ENCODE results near the gene SIGLECL1. TPM values are rescaled to one million over a fixed set of nuclear protein-coding genes. Genes with fewer than 3 reads are reported as not detected.
"Not testable (repeated sequence)": the region's sequence is repeated elsewhere in the genome, so short reads cannot be mapped to it uniquely, and the experiment has no call there.

SIGLECL1 gene
- polyA plus RNA-seq, 3 donors = 0.16 TPM; not detected in 2

GRCh38 chr19:51224163-51224641 is 26.7 kb upstream of the SIGLECL1 start:
- H3K9me3 Mint-ChIP-seq = peaks cover 0 to 4% (median 0%) of the 10 kb centered on the region in 7 donors
- H3K27ac Mint-ChIP-seq = peak overlapping the region in 6 of 7 donors; percentile 85 to 94 (median 91)
- no peaks in the 10 kb centered on the region for H3K27me3 Mint-ChIP-seq (ENCODE audit: low read depth in 3 of 3)
- Histone ChIP-seq H3K4me1 (ENCODE audit: control insufficient read depth in 1 of 2, insufficient read depth in 2 of 2, low read length in 2 of 2) (peaks cover 40 to 64% of the 10 kb centered on the region in 2 donors), H3K27ac (ENCODE audit: low read depth in 1 of 2, low read length in 2 of 2) (peak overlapping the region; percentile 21 to 88), H3K36me3 (replicated peaks in 1 of 2; ENCODE audit: control insufficient read depth in 1 of 2, insufficient read depth in 2 of 2, low read length in 2 of 2) (peaks cover 6 to 34% of the 10 kb centered on the region in 2 donors), H2AFZ (ENCODE audit: insufficient read depth, low read depth, low read length, poor library complexity, severe bottlenecking) (peak overlapping the region; percentile 69), H3K4me3 (replicated peaks in 1 of 3; ENCODE audit: low read depth in 2 of 3, low read length in 3 of 3) (peak overlapping the region in 1 of 3 experiments; percentile 96), H3K9ac (ENCODE audit: insufficient read depth, low read length, poor library complexity, severe bottlenecking) (no peak overlapping the region), H3K9me3 (replicated peaks in 1 of 2; ENCODE audit: control insufficient read depth in 1 of 2, insufficient read depth in 1 of 2, low read length in 2 of 2) (no peaks in the 10 kb centered on the region), H3K79me2 (ENCODE audit: insufficient read depth, low read length) (peaks cover 44% of the 10 kb centered on the region), H3K27me3 (ENCODE audit: control insufficient read depth in 2 of 2, insufficient read depth in 2 of 2, low read length in 2 of 2) (no peaks in the 10 kb centered on the region), H3K4me2 (replicated peaks; ENCODE audit: extremely low read depth, low read length, poor library complexity, severe bottlenecking) (peak overlapping the region; percentile 98), H4K20me1 (ENCODE audit: insufficient read depth, low read length) (peaks cover 31% of the 10 kb centered on the region)
- no peak for DNase-seq
- H3K4me3 Mint-ChIP-seq = peak overlapping the region; percentile 95 to 98
- intact Hi-C loops (cut with micrococcal nuclease) = no loop called here
- TF ChIP-seq CTCF (IDR thresholded peaks at IDR 0.05) = no peak
- H3K4me1 Mint-ChIP-seq = peaks cover 68% of the 10 kb centered on the region
- WGBS (ENCODE audit: insufficient coverage) = no CpG with 5 or more reads among the region's 3 CpGs
- peaks cover 27 to 54% of the 10 kb centered on the region in 2 donors for H3K36me3 Mint-ChIP-seq

- H3K27ac Mint-ChIP-seq = peak within 1 kb of the TSS; percentile 85 to 94 (median 91)
- WGBS (ENCODE audit: insufficient coverage) = 0% methylated on average over 6 of the region's 11 CpGs
- Histone ChIP-seq H3K9ac (ENCODE audit: insufficient read depth, low read length, poor library complexity, severe bottlenecking) (peak within 1 kb of the TSS; percentile 69), H3K4me2 (replicated peaks; ENCODE audit: extremely low read depth, low read length, poor library complexity, severe bottlenecking) (peak within 1 kb of the TSS; percentile 98), H3K4me3 (replicated peaks in 1 of 3; ENCODE audit: low read depth in 2 of 3, low read length in 3 of 3) (peak within 1 kb of the TSS; percentile 56 to 96 (median 92)), H3K4me1 (ENCODE audit: control insufficient read depth in 1 of 2, insufficient read depth in 2 of 2, low read length in 2 of 2) (peaks cover 42 to 65% of the 10 kb centered on the region in 2 donors), H4K20me1 (ENCODE audit: insufficient read depth, low read length) (peaks cover 38% of the 10 kb centered on the region), H3K36me3 (replicated peaks in 1 of 2; ENCODE audit: control insufficient read depth in 1 of 2, insufficient read depth in 2 of 2, low read length in 2 of 2) (peaks cover 6 to 35% of the 10 kb centered on the region in 2 donors), H3K79me2 (ENCODE audit: insufficient read depth, low read length) (peaks cover 52% of the 10 kb centered on the region), H2AFZ (ENCODE audit: insufficient read depth, low read depth, low read length, poor library complexity, severe bottlenecking) (peak within 1 kb of the TSS; percentile 69), H3K27ac (ENCODE audit: low read depth in 1 of 2, low read length in 2 of 2) (peak within 1 kb of the TSS; percentile 58 to 88)
- peak; percentile 64 to 81 (median 74) for DNase-seq
- H3K9me3 ChIP-seq (replicated peaks in 1 of 2; ENCODE audit: control insufficient read depth in 1 of 2, insufficient read depth in 1 of 2, low read length in 2 of 2); H3K9me3 Mint-ChIP-seq; intact Hi-C loops (cut with micrococcal nuclease); H3K27me3 Mint-ChIP-seq (ENCODE audit: low read depth in 3 of 3); H3K27me3 ChIP-seq (ENCODE audit: control insufficient read depth in 2 of 2, insufficient read depth in 2 of 2, low read length in 2 of 2): not testable (repeated sequence)
- peak within 1 kb of the TSS; percentile 95 to 98 for H3K4me3 Mint-ChIP-seq
- peaks cover 68% of the 10 kb centered on the region for H3K4me1 Mint-ChIP-seq
- peaks cover 33 to 55% of the 10 kb centered on the region in 2 donors for H3K36me3 Mint-ChIP-seq
These were observed 25.9 kb upstream of the SIGLECL1 start, which contains the start of gene CD33 for GRCh38 chr19:51224898-51225393. Gene CD33 (plus strand): TSS chr19:51225080. CDS start chr19:51225119, 39 bp downstream.

Data from CD14-positive monocyte (primary cell).